Ascending aorta (tissue), 2 donors: ENCODE data around the gene DPYD. TPM values are rescaled to one million over a fixed set of nuclear protein-coding genes. Genes with fewer than 3 reads are reported as not detected.

Experiments used
- DNase-seq, 2 donors: peaks; one replicate each; pipeline ENCODE4 v3.0.0-alpha.2; 2019; ENCODE audit warnings: low spot score in 2 of 2
- H3K27ac ChIP-seq, 2 donors: fragments of 200-600 bp; sonication (generic); one replicate each; pipeline ENCODE4 v1.5.1; 2016 to 2017; ENCODE audit warnings: mild to moderate bottlenecking in 1 of 2
- H3K27me3 ChIP-seq: fragments of 200-600 bp; sonication (generic); one replicate; pipeline ENCODE4 v1.5.1; 2017
- H3K36me3 ChIP-seq, 2 donors: fragments of 200-600 bp; sonication (generic); one replicate each; pipeline ENCODE4 v1.5.1; 2016
- H3K4me1 ChIP-seq, 2 donors: fragments of 200-600 bp; sonication (generic); one replicate each; pipeline ENCODE4 v1.5.1; 2016 to 2017; ENCODE audit warnings: mild to moderate bottlenecking in 1 of 2
- H3K4me3 ChIP-seq, 2 donors: fragments of 200-600 bp; sonication (generic); one replicate each; pipeline ENCODE4 v1.5.1; 2016 to 2017; ENCODE audit warnings: mild to moderate bottlenecking in 1 of 2
- H3K9me3 ChIP-seq, 2 donors: fragments of 200-600 bp; sonication (generic); one replicate each; pipeline ENCODE4 v1.5.1; 2016
- intact Hi-C: fragments of 100-400 bp; cut with DNase I; formaldehyde crosslinking; loops from one replicate; pipeline ENCODE4 v1.15.1; 2023
- total RNA-seq: library from RNA; depleted of rRNA; stranded (reverse); fragments of >200 nt; gene quantifications from one replicate; pipeline ENCODE4 v1.1.0, GENCODE V29; 2016
- TF ChIP-seq, protein P1 (sequence below), 3 experiments: fragments of 200-600 bp in 2 of 3; fragments of 450-650 bp in 1 of 3; sonication (generic) in 2 of 3; IDR thresholded peaks; one replicate each; pipeline ENCODE4 v1.5.1; 2016 to 2019; ENCODE audit warnings: antibody characterized with exemption in 3 of 3, mild to moderate bottlenecking in 1 of 3, moderate library complexity in 1 of 3

DPYD gene
- total RNA-seq, 1 donor from 2014 or later: 22.9 TPM

DNA sequence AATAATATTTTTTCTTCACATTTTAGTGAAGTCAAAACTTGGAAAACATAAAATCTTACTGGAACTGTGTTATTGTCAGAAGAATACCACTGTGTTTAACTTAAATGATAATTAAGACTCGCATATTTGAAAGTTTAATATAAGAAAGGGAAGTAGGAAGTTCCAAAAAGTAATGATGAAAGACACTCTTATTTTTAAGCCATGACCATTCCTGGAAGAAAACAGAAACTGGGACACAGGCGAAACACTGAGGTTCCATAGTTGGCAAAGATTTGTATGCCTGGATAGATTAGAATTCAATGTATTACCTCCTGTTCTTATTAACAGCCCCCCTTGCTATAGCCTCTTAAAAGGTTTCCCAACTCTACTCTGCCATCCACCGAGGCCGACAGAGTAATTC, 271.2 kb downstream of the DPYD start:
- intact Hi-C loops: no loop called here
- H3K36me3 ChIP-seq: no peaks in the 10 kb centered on the region
- TF ChIP-seq, protein P1, sequence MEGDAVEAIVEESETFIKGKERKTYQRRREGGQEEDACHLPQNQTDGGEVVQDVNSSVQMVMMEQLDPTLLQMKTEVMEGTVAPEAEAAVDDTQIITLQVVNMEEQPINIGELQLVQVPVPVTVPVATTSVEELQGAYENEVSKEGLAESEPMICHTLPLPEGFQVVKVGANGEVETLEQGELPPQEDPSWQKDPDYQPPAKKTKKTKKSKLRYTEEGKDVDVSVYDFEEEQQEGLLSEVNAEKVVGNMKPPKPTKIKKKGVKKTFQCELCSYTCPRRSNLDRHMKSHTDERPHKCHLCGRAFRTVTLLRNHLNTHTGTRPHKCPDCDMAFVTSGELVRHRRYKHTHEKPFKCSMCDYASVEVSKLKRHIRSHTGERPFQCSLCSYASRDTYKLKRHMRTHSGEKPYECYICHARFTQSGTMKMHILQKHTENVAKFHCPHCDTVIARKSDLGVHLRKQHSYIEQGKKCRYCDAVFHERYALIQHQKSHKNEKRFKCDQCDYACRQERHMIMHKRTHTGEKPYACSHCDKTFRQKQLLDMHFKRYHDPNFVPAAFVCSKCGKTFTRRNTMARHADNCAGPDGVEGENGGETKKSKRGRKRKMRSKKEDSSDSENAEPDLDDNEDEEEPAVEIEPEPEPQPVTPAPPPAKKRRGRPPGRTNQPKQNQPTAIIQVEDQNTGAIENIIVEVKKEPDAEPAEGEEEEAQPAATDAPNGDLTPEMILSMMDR (IDR thresholded peaks at IDR 0.05): no peak
- H3K4me3 ChIP-seq: no peak overlapping the region
- no peak overlapping the region for H3K27ac ChIP-seq
- H3K4me1 ChIP-seq: no peaks in the 10 kb centered on the region
- no peak for DNase-seq
- peaks cover 7 to 16% of the 10 kb centered on the region in 2 donors for H3K9me3 ChIP-seq
- H3K27me3 ChIP-seq: no peaks in the 10 kb centered on the region

DNA sequence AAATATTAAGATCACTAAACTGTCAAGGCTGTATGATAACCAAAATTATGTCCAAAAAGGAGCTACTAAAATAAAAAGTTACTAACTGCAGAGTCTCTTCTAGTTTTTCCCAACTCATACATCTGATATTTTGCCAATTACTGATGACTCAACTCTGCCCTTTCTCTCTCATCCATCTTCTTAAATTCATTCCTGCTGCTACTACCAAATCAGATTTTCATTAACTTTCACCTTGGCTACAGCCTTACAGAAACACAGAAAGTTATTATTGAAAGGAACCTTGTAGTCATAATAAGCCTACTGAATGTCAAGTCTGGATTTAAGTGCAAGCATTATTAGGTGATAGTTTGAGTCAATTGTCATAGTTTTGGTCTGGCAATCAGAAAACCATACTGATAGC, 273.1 kb downstream of the DPYD start:
- no peak for DNase-seq
- H3K4me3 ChIP-seq: no peak overlapping the region
- intact Hi-C loops: no loop called here
- no peak overlapping the region for H3K27ac ChIP-seq
- no peaks in the 10 kb centered on the region for H3K27me3 ChIP-seq
- H3K9me3 ChIP-seq: peaks cover 7 to 16% of the 10 kb centered on the region in 2 donors
- no peaks in the 10 kb centered on the region for H3K4me1 ChIP-seq
- H3K36me3 ChIP-seq: no peaks in the 10 kb centered on the region
- TF ChIP-seq, protein P1 (IDR thresholded peaks at IDR 0.05): no peak

DNA sequence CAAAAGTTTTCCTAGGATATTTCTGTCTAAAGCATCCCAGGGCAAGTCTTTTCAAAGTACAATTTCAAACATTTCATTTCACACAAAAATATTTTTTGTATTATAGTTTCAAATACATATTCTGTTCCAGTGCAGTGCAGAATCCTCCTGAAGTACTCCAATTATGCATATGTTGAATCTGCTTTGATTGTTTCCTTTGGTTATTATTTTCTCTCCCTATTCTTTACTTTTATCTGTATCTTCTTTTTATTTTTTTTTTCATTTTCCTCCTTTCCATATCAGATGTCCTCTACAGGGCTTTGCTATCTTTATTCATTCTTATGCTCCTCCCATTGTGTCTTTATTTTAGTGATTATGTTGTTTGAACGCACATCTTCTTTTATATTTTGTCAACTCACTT, 274.8 kb downstream of the DPYD start:
- Histone ChIP-seq H3K4me3 (no peak overlapping the region), H3K27ac (no peak overlapping the region), H3K27me3 (no peaks in the 10 kb centered on the region), H3K4me1 (no peaks in the 10 kb centered on the region), H3K36me3 (no peaks in the 10 kb centered on the region), H3K9me3 (peaks cover 7 to 16% of the 10 kb centered on the region in 2 donors)
- TF ChIP-seq, protein P1 (IDR thresholded peaks at IDR 0.05): no peak
- no peak for DNase-seq
- intact Hi-C loops: no loop called here

DNA sequence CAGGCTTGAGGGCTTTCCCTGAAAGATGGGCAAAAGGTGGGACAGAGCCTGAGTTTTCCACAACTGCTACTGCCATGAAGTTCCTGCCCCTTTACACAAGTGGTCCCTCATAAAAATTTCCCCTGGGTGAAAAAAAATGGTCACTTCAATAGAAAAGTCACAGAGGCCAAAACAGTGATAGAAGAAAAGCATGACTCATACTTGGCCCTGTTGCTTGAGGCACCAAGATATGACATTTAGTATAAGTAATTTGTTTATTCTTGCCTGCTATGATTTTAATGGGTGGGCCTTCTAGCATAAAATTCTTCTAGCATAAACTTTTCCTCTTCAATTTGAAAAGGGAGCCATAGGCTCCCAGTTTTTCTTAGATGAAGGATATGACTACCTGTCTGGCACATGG, 280.2 kb downstream of the DPYD start:
- TF ChIP-seq, protein P1 (IDR thresholded peaks at IDR 0.05): no peak
- H3K36me3 ChIP-seq: no peaks in the 10 kb centered on the region
- peaks cover 0 to 5% of the 10 kb centered on the region in 2 donors for H3K9me3 ChIP-seq
- H3K27ac ChIP-seq: no peak overlapping the region
- DNase-seq: no peak
- H3K4me3 ChIP-seq: no peak overlapping the region
- no peaks in the 10 kb centered on the region for H3K27me3 ChIP-seq
- no peaks in the 10 kb centered on the region for H3K4me1 ChIP-seq
- intact Hi-C loops: no loop called here

DNA sequence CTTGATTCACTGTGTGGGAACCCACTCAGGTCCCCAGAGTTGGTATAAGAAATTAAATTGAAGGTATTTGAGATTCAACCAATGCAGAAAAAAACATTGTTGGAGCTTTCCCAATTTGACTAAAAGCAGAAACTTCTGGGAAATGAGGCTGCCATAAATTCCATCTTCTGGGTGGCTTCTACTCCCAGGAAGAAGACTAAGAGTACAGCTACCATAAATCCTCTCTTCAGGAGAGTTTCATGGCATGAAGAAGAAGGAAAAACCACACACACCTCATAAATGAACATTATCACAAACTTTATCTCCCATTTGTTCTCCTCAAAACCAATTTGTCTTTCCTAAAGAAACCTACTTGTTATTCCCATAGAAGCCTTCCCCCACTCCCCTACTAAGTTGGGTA, 283.9 kb downstream of the DPYD start:
- no peak for DNase-seq
- Histone ChIP-seq H3K36me3 (no peaks in the 10 kb centered on the region), H3K4me1 (peaks cover 0 to 3% of the 10 kb centered on the region in 2 donors), H3K27me3 (no peaks in the 10 kb centered on the region), H3K9me3 (no peaks in the 10 kb centered on the region), H3K4me3 (no peak overlapping the region), H3K27ac (no peak overlapping the region)
- TF ChIP-seq, protein P1 (IDR thresholded peaks at IDR 0.05): no peak
- intact Hi-C loops: no loop called here

DNA sequence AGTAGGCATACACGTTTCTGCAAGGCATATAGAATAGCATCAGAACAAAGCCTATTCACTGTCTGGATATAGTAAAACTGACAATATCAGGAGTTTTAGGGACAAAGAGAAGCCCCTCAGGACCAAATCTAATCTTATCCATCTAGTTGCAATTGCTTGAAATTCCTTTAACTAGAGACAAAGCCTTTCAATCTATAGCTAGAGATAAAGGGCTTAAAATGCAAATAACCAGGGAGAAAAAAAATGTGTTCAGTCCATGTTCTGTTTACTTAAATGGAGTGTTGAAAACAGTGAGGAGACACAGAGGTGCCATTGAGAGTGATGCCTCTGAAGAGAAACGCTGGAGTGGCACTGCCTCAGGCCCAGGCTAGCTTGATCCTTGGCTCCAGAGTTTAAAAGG, 286.1 kb downstream of the DPYD start:
- Histone ChIP-seq H3K27ac (no peak overlapping the region), H3K9me3 (no peaks in the 10 kb centered on the region), H3K4me3 (no peak overlapping the region), H3K4me1 (peaks cover 0 to 3% of the 10 kb centered on the region in 2 donors), H3K27me3 (no peaks in the 10 kb centered on the region), H3K36me3 (no peaks in the 10 kb centered on the region)
- intact Hi-C loops: no loop called here
- DNase-seq: no peak
- TF ChIP-seq, protein P1 (IDR thresholded peaks at IDR 0.05): no peak
